Naive thymus-derived CD4-positive, alpha-beta T cell (primary cell): ENCODE results near the gene PROSER3. TPM values are rescaled to one million over a fixed set of nuclear protein-coding genes. Genes with fewer than 3 reads are reported as not detected.

Experiments used
- ATAC-seq: fragments of 150-1000 bp; cut with Tn5 transposase; 2 replicates; pipeline ENCODE4 v1.10.0; 2021; ENCODE audit warnings: mild to moderate bottlenecking, moderate library complexity
- CTCF ChIA-PET: fragments of 350-600 bp; sonication (Branson Sonifier 250); formaldehyde crosslinking; loops from one replicate; lab custom pipeline; 2021; ENCODE audit warnings: antibody characterized with exemption; lab: Charles Lee
- POLR2A ChIA-PET: fragments of 350-600 bp; sonication (Branson Sonifier 250); formaldehyde crosslinking; loops from one replicate; lab custom pipeline; 2021; ENCODE audit warnings: antibody characterized with exemption, inconsistent platforms; lab: Charles Lee
- DNase-seq, 9 donors: peaks; one replicate each; pipeline versions ENCODE4 v3.0.0 to v3.0.0-alpha.2; 2020 to 2022; ENCODE audit warnings: mixed read lengths in 1 of 9
- H3K27ac ChIP-seq: one replicate; pipeline ENCODE4 v1.7.0; 2013; ENCODE audit warnings: mild to moderate bottlenecking, low read depth, low read length, moderate library complexity
- H3K27me3 ChIP-seq, 2 donors: one replicate each; pipeline ENCODE4 v1.7.0; 2013; ENCODE audit warnings: low read length in 2 of 2, mild to moderate bottlenecking in 2 of 2, moderate library complexity in 2 of 2; ENCODE audit not compliant: control insufficient read depth in 2 of 2, insufficient read depth in 2 of 2
- H3K36me3 ChIP-seq, 3 experiments: 1 replicate in 2 of 3; 2 replicates in 1 of 3; pipeline ENCODE4 v1.7.0; 2013; ENCODE audit warnings: low read length in 3 of 3, mild to moderate bottlenecking in 3 of 3, moderate library complexity in 1 of 3; ENCODE audit not compliant: insufficient read depth in 3 of 3, control insufficient read depth in 2 of 3
- H3K4me1 ChIP-seq, 2 donors: one replicate each; pipeline ENCODE4 v1.7.0; 2013; ENCODE audit warnings: low read length in 2 of 2, mild to moderate bottlenecking in 2 of 2, moderate library complexity in 1 of 2; ENCODE audit not compliant: control insufficient read depth in 2 of 2, insufficient read depth in 2 of 2
- H3K4me3 ChIP-seq: 2 replicates; pipeline ENCODE4 v1.7.0; 2013; ENCODE audit warnings: mild to moderate bottlenecking, low read length
- H3K9me3 ChIP-seq, 3 experiments: 1 replicate in 2 of 3; 2 replicates in 1 of 3; pipeline ENCODE4 v1.7.0; 2013; ENCODE audit warnings: low read length in 3 of 3; ENCODE audit not compliant: control insufficient read depth in 2 of 3
- H3K27ac Mint-ChIP-seq, 9 donors: one replicate each; pipeline ENCODE4 v1.8.0; 2020 to 2022; ENCODE audit warnings: mixed read lengths in 9 of 9, mild to moderate bottlenecking in 8 of 9, moderate library complexity in 5 of 9, inconsistent platforms in 2 of 9
- H3K27me3 Mint-ChIP-seq, 5 donors: one replicate each; pipeline ENCODE4 v1.8.0; 2021 to 2022; ENCODE audit warnings: mixed read lengths in 5 of 5, mild to moderate bottlenecking in 1 of 5
- H3K36me3 Mint-ChIP-seq, 5 donors: one replicate each; pipeline ENCODE4 v1.8.0; 2020 to 2022; ENCODE audit warnings: mixed read lengths in 5 of 5, mild to moderate bottlenecking in 3 of 5, inconsistent platforms in 1 of 5
- H3K4me1 Mint-ChIP-seq, 7 donors: one replicate each; pipeline ENCODE4 v1.8.0; 2020 to 2022; ENCODE audit warnings: mixed read lengths in 7 of 7, mild to moderate bottlenecking in 3 of 7, inconsistent platforms in 1 of 7
- H3K4me3 Mint-ChIP-seq, 10 donors: one replicate each; pipeline ENCODE4 v1.8.0; 2020 to 2022; ENCODE audit warnings: mild to moderate bottlenecking in 10 of 10, mixed read lengths in 10 of 10, moderate library complexity in 6 of 10, inconsistent platforms in 2 of 10
- H3K9me3 Mint-ChIP-seq, 11 donors: one replicate each; pipeline ENCODE4 v1.8.0; 2020 to 2022; ENCODE audit warnings: mixed read lengths in 11 of 11, mild to moderate bottlenecking in 4 of 11, inconsistent platforms in 1 of 11, moderate library complexity in 1 of 11
- intact Hi-C, 2 donors: fragments of 100-400 bp; cut with micrococcal nuclease; formaldehyde crosslinking; loops; one replicate each; pipeline ENCODE4 v1.15.1; 2023
- polyA plus RNA-seq, 2 donors: library from polyadenylated mRNA; unstranded; fragments of 300-500 nt; fragmentation: Illumina TruSeq; gene quantifications; one replicate each; pipeline ENCODE4 v1.2.3, GENCODE V29; 2021
- total RNA-seq, 6 experiments: library from RNA in 5 of 6; stranded (reverse) in 5 of 6; gene quantifications; 1 replicate in 5 of 6; 2 replicates in 1 of 6; pipeline ENCODE4 v1.2.3 and lab custom pipeline; 2021 to 2026

The PROSER3 gene
- total and polyA plus RNA-seq, 7 experiments from 2014 or later, result 5.4 to 47.3 (median 36.4) TPM

GRCh38 chr19:35787227-35787799, 29.3 kb downstream of the PROSER3 start:
- DNase-seq, result no peak
- peaks cover 0 to 12% (median 0%) of the 10 kb centered on the region in 3 experiments for H3K36me3 ChIP-seq
- H3K36me3 Mint-ChIP-seq, result peaks cover 0 to 8% (median 2%) of the 10 kb centered on the region in 5 donors
- H3K9me3 ChIP-seq, result no peaks in the 10 kb centered on the region
- no peaks in the 10 kb centered on the region for H3K27me3 Mint-ChIP-seq
- ChIA-PET CTCF (no interaction called here), POLR2A (no interaction called here)
- no peak overlapping the region for H3K27ac Mint-ChIP-seq
- ATAC-seq, result no peak
- no peaks in the 10 kb centered on the region for H3K9me3 Mint-ChIP-seq
- no peak overlapping the region for H3K27ac ChIP-seq
- no peaks in the 10 kb centered on the region for H3K27me3 ChIP-seq
- peaks cover 0 to 4% (median 0%) of the 10 kb centered on the region in 7 donors for H3K4me1 Mint-ChIP-seq
- H3K4me3 ChIP-seq, result no peak overlapping the region
- H3K4me3 Mint-ChIP-seq, result no peak overlapping the region
- H3K4me1 ChIP-seq, result no peaks in the 10 kb centered on the region
- intact Hi-C loops, result no loop called here

- Mint-ChIP-seq H3K27me3 (peaks cover 0 to 4% (median 0%) of the 10 kb centered on the region in 5 donors), H3K36me3 (peaks cover 0 to under 1% (median 0%) of the 10 kb centered on the region in 5 donors), H3K9me3 (no peaks in the 10 kb centered on the region), H3K27ac (peak overlapping the region in 1 of 9 donors; percentile 52), H3K4me1 (no peaks in the 10 kb centered on the region), H3K4me3 (no peak overlapping the region)
- Histone ChIP-seq H3K36me3 (peaks cover 0 to 7% (median 0%) of the 10 kb centered on the region in 3 experiments), H3K4me1 (no peaks in the 10 kb centered on the region), H3K4me3 (no peak overlapping the region), H3K27ac (no peak overlapping the region), H3K27me3 (no peaks in the 10 kb centered on the region), H3K9me3 (no peaks in the 10 kb centered on the region)
- ATAC-seq (no peak), DNase-seq (no peak)
- ChIA-PET CTCF (interaction anchor here (0.6 kb wide), 1 partner anchor 389 kb away, joined by 5 read pairs; no protein-coding TSS in a partner anchor), POLR2A (no interaction called here)
- intact Hi-C loops, result no loop called here
These were observed 30.4 kb downstream of the PROSER3 start for GRCh38 chr19:35788205-35788960.

GRCh38 chr19:35789195-35789977, 31.4 kb downstream of the PROSER3 start:
- no peaks in the 10 kb centered on the region for H3K36me3 Mint-ChIP-seq
- H3K4me1 ChIP-seq, result no peaks in the 10 kb centered on the region
- H3K9me3 Mint-ChIP-seq, result no peaks in the 10 kb centered on the region
- no peaks in the 10 kb centered on the region for H3K4me1 Mint-ChIP-seq
- H3K27ac Mint-ChIP-seq, result no peak overlapping the region
- peaks cover 0 to 8% (median 5%) of the 10 kb centered on the region in 5 donors for H3K27me3 Mint-ChIP-seq
- H3K27ac ChIP-seq, result no peak overlapping the region
- POLR2A ChIA-PET, result no interaction called here
- no peak overlapping the region for H3K4me3 Mint-ChIP-seq
- DNase-seq (no peak), ATAC-seq (no peak)
- H3K36me3 ChIP-seq, result peaks cover 0 to 7% (median 0%) of the 10 kb centered on the region in 3 experiments
- no peaks in the 10 kb centered on the region for H3K9me3 ChIP-seq
- no peaks in the 10 kb centered on the region for H3K27me3 ChIP-seq
- CTCF ChIA-PET, result no interaction called here
- no peak overlapping the region for H3K4me3 ChIP-seq
- intact Hi-C loops, result no loop called here

- POLR2A ChIA-PET, result no interaction called here
- Mint-ChIP-seq H3K27me3 (peaks cover 0 to 8% (median 5%) of the 10 kb centered on the region in 5 donors), H3K9me3 (no peaks in the 10 kb centered on the region), H3K4me3 (no peak overlapping the region), H3K36me3 (no peaks in the 10 kb centered on the region), H3K4me1 (no peaks in the 10 kb centered on the region), H3K27ac (no peak overlapping the region)
- peaks cover 0 to 1% (median 0%) of the 10 kb centered on the region in 3 experiments for H3K36me3 ChIP-seq
- no peaks in the 10 kb centered on the region for H3K9me3 ChIP-seq
- intact Hi-C loops, result no loop called here
- no peaks in the 10 kb centered on the region for H3K27me3 ChIP-seq
- no peaks in the 10 kb centered on the region for H3K4me1 ChIP-seq
- DNase-seq (no peak), ATAC-seq (no peak)
- CTCF ChIA-PET, result no interaction called here
- no peak overlapping the region for H3K4me3 ChIP-seq
- H3K27ac ChIP-seq, result no peak overlapping the region
These were observed 32.3 kb downstream of the PROSER3 start for GRCh38 chr19:35789978-35790944.

GRCh38 chr19:35790981-35791813, 33.2 kb downstream of the PROSER3 start:
- POLR2A ChIA-PET, result no interaction called here

More at GRCh38 chr19:35790981-35791813, 33.2 kb downstream of the PROSER3 start:
- no peaks in the 10 kb centered on the region for H3K36me3 ChIP-seq
- no peaks in the 10 kb centered on the region for H3K9me3 ChIP-seq
- H3K4me3 ChIP-seq, result no peak overlapping the region
- Mint-ChIP-seq H3K27ac (no peak overlapping the region), H3K4me3 (no peak overlapping the region), H3K4me1 (no peaks in the 10 kb centered on the region), H3K36me3 (no peaks in the 10 kb centered on the region), H3K9me3 (no peaks in the 10 kb centered on the region), H3K27me3 (peaks cover 4 to 13% (median 8%) of the 10 kb centered on the region in 5 donors)
- ATAC-seq (no peak), DNase-seq (peak in 1 of 9 donors; percentile 11)
- CTCF ChIA-PET, result no interaction called here
- no peaks in the 10 kb centered on the region for H3K27me3 ChIP-seq
- H3K4me1 ChIP-seq, result no peaks in the 10 kb centered on the region
- intact Hi-C loops, result no loop called here
- no peak overlapping the region for H3K27ac ChIP-seq
